ENCODE data around the gene NOTO.

NOTO gene

DNA sequence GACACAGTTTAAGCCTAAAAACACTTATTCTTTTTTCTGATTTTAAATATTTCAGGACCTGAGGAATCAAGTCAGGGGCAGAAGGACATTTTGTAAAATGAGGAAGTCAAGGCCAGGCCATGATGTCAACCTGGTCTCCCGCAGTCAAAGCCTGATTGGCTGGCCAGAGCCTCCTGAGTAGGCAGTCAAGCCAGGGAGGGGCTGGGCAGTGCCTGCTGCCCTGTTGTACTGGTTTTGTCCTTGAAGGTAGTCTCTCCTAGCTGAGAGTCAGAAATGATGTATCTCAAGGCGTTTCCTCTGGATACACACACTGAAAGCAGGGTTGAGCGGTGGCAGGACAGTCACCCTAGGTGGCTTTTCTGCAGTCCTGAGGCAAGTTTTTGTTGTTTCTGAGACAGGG, 51.5 kb downstream of the NOTO start:
- POLR2A ChIA-PET: interaction anchor here (0.9 to 1.2 kb wide), 2 partner anchors 9 to 20 kb away, joined by 3 to 4 read pairs; partner anchors contain the start of gene CCT7
- DNase-seq (ENCODE audit: low read depth, low spot score): no peak
- CTCF ChIA-PET: interaction anchor here (1.3 kb wide), 1 partner anchor 42 kb away, joined by 4 read pairs; no protein-coding TSS in a partner anchor
- H3K4me3 ChIP-seq (ENCODE audit: low read depth, low read length): no peak overlapping the region
- TF ChIP-seq, protein P1, sequence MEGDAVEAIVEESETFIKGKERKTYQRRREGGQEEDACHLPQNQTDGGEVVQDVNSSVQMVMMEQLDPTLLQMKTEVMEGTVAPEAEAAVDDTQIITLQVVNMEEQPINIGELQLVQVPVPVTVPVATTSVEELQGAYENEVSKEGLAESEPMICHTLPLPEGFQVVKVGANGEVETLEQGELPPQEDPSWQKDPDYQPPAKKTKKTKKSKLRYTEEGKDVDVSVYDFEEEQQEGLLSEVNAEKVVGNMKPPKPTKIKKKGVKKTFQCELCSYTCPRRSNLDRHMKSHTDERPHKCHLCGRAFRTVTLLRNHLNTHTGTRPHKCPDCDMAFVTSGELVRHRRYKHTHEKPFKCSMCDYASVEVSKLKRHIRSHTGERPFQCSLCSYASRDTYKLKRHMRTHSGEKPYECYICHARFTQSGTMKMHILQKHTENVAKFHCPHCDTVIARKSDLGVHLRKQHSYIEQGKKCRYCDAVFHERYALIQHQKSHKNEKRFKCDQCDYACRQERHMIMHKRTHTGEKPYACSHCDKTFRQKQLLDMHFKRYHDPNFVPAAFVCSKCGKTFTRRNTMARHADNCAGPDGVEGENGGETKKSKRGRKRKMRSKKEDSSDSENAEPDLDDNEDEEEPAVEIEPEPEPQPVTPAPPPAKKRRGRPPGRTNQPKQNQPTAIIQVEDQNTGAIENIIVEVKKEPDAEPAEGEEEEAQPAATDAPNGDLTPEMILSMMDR (IDR thresholded peaks at IDR 0.05; ENCODE audit: insufficient read depth, low read length, missing control alignments): no peak

DNA sequence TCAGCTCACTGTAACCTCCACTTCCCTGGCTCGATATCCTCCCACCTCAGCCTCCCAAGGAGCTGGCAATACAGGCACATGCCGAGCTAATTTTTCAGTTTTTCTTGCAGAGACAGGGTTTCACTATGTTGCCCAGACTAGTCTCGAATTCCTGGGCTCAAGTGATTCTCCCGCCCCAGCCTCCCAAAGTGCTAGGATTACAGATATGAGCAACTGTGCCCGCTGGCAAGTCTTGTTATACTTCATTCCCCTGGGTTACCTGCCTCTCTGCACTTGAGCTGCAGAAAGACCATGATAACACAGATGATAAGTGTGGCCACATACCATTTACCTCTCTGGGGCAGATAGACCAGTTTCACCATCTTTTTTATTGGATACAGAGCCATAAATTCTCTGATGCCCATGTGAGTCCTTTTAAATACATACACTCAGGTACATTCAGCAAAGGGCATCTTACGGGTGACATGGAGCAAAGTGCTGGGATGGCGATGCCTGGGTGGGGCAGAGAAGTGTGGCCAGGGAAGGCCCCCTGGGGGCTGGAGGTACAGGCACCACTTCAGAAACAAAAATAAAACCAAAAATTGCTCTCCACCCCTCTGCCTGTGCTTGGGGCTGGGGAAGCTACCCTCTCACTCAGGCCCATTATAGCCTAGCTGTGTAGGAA, 52.1 kb downstream of the NOTO start:
- TF ChIP-seq, protein P1 (IDR thresholded peaks at IDR 0.05; ENCODE audit: insufficient read depth, low read length, missing control alignments): no peak
- DNase-seq (ENCODE audit: low read depth, low spot score): no peak
- POLR2A ChIA-PET: interaction anchor here (0.9 to 1.2 kb wide), 2 partner anchors 9 to 20 kb away, joined by 3 to 4 read pairs; partner anchors contain the start of gene CCT7
- CTCF ChIA-PET: interaction anchor here (1.3 kb wide), 1 partner anchor 42 kb away, joined by 4 read pairs; no protein-coding TSS in a partner anchor
- no peak overlapping the region for H3K4me3 ChIP-seq (ENCODE audit: low read depth, low read length)

DNA sequence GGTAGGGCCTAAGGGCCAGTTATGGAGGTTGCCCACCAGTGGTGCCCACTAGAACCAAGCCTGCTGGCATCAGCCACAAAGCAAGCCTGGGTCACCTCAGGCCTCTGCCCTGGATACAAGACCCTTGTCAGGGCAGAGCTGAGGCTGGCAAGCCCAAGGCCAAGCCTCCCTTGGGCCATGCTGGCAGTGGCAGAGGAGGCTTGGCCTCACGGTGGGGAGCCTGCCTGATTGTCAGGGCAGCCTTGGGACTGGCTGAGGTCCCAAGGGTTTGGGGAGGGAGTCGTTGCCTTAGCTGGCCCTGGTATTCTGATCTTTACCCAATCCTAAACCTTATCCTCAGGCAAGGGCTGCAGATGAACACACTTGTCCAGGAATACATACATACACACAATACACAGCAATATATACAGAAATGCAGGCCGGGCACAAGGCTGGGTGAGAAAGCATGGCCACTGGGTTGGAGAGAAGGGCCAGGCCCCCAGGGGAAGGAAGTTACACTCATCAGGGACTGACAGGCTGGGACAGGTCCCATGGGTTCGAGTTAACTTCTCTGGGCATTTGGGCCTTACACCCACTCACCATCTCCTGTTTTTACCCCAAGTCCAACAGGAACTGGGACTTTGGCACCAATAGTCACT, 52.8 kb downstream of the NOTO start:
- CTCF ChIA-PET: interaction anchor here (1.0 kb wide), 1 partner anchor 10 kb away, joined by 3 read pairs; no protein-coding TSS in a partner anchor
- POLR2A ChIA-PET: no interaction called here
- H3K4me3 ChIP-seq (ENCODE audit: low read depth, low read length): no peak overlapping the region
- TF ChIP-seq, protein P1 (IDR thresholded peaks at IDR 0.05; ENCODE audit: insufficient read depth, low read length, missing control alignments): no peak
- no peak for DNase-seq (ENCODE audit: low read depth, low spot score)

DNA sequence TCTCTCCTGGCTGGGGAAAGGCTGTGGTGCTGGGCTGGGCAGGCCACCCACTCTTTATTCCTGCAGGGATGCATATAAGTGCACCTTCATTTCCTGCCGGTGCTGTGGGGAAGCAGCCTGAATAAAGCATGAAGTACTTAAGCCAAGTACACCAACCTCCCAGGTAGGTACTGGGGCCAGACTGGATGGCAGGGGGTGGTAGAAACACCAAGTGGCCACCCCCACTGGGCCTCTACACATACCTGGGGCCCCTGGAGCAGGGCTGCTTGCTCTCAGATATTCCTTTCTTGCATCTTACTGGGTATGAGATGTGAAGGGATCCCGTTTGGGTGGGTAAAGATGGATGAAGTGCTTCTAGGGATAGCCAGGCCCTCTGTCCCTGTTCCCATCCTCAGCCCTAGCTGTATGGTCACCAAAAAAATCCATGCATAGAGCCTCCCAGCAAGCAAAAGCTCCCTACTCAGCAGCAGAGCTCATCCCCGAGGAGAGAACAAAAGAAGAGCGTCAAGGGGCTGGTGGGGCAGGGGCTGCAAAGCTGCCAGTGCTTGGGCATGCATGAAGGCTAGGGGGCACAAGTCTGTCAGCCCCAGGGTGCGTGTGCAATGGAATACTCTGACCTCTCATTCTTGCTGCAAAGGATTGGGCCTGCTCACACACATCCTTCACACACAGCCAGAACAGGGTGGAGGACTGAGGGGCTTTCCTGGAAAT, 53.7 kb downstream of the NOTO start:
- H3K4me3 ChIP-seq (ENCODE audit: low read depth, low read length): no peak overlapping the region
- ChIA-PET POLR2A (no interaction called here), CTCF (interaction anchor here (1.0 kb wide), 1 partner anchor 11 kb away, joined by 3 read pairs; no protein-coding TSS in a partner anchor)
- TF ChIP-seq, protein P1 (IDR thresholded peaks at IDR 0.05; ENCODE audit: insufficient read depth, low read length, missing control alignments): no peak
- no peak for DNase-seq (ENCODE audit: low read depth, low spot score)

DNA sequence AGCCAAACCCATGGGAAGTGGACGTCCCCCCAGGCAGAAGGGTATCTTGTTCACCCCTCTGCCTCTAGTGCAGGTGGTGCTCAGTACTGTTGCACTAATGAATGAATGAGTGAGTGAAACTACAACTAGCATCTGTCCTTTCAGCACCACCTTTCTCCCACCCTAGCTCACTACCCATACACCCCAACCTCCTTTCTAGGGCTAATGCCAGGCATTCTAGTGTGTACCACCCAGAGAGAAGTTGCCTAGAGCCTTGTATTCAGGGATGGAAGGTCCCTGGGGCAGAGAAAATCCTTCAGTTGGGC, 54.2 kb downstream of the NOTO start:
- ChIA-PET CTCF (interaction anchor here (0.8 to 1.1 kb wide), 2 partner anchors 171 to 363 kb away, joined by 3 read pairs; no protein-coding TSS in a partner anchor), POLR2A (interaction anchor here (1.0 kb wide), 1 partner anchor 22 kb away, joined by 4 read pairs; the partner anchor contains the start of gene CCT7)
- H3K4me3 ChIP-seq (ENCODE audit: low read depth, low read length): no peak overlapping the region
- TF ChIP-seq, protein P1 (IDR thresholded peaks at IDR 0.05; ENCODE audit: insufficient read depth, low read length, missing control alignments): no peak
- no peak for DNase-seq (ENCODE audit: low read depth, low spot score)
